NCI-H128 (cell line): ENCODE measurements around the gene TSPAN5.

Experiments used
- DNase-seq: peaks from one replicate; lab custom pipeline; 2025; ENCODE audit not compliant: unreplicated experiment; lab: John Stamatoyannopoulos, UW

TSPAN5 gene

DNA sequence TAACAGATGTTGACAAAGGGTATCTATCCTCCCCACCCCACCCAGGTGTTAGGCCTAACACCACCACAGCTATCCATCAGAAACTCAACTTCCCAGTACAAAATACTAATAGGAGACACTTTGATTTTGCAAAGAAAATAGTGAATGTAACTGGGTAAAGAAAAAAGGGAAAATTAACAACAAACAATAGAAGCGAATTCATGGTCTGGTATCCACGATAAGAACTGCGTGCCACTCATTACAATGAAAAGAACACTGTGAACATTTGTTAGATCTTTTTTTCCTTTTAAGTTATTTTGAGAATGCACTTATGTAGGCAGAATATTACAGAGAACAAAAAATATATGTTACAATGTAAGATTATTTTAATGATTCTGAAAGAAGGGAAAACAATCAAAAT lies 12.0 kb downstream of the TSPAN5 start:
- DNase-seq = no peak

DNA sequence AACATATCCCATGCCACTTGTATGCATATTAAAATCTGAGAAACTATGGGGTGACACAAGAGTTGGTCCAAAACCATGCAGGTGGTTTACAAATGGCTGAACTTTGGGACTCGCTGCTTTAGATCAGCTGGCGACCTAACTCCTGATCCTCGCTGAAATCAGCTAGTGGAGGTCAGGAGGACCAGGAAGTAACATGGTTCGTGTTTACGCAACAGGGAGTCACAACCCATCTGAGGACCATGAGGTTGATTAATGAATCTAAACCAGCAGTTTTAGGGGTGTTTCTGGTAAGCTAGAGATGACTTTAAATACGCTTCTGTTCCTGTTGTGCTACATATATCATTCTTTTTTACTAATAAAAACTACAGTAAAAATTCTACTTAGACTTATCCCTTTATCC lies 12.9 kb downstream of the TSPAN5 start:
- DNase-seq = no peak

DNA sequence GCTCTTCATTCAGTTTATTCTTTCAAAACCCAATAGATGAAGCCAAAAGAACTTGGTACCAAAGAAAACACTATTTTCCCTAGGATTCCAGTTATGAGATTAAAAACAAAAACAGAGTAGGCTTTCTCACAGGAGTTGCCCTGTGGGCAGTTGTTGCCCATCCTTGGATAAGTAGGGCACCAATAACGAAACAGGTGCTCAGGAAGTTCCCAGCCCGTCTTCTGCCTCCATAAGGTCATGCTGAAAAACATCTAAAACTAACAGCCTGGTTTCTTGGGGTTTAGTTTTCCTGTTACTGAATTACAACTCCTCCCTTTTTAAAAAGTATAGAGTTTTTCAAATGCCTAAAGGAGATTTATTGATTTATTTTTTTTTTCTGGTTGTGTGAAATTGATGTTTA lies 14.7 kb downstream of the TSPAN5 start:
- no peak for DNase-seq

DNA sequence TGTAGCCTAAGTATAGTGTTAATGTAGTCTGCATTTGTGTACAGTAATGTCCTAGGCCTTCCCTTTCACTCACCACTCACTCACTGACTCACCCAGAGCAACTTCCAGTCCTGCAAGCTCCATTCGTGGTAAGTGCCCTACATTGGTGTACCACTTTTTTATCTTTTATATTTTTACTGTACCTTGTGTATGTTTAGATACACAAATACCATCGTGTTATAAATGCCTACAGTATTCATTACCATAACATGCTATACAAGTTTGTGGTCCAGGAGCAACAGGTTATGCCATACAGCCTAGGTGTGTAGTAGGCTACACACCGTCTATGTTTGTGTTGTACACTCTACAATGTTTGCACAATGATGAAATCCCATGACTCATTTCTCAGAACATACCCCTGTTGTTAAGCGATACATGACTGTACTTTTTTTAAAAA lies 15.4 kb downstream of the TSPAN5 start:
- DNase-seq = no peak

DNA sequence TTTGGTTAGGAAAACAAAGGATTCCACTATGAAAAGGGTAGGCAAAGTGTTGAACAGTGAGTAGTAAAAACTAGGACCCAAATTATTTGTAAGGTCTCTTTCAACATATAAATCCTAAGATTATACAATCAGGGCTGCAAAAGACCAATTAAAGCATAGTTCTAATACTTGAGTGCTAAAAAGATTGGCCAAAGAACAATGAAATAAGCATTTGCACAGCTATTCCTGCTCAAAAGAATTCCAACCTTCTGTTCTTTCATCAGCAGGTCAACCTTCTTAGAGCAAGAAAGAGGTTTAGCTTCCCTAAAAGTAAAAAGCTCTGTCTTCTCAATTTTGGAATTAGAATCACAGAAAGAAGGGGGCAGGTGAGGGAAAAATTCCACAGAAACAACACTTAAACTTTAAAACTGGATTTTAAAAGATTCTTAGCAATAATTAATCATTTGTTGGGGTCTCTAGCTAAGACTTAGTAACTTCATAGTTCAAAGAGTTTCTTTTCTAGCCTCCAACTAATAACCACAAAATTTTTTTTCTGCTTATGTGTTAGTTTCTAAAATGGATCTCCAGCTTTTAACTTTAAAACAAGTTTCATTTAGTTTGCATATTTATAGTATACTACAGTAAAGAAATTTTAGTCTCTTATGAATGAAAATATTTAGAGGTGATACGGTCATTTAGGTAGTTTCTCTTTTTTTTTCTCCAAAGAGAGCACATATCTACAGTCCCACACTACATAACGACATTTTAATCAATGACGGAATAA lies 16.3 kb downstream of the TSPAN5 start:
- no peak for DNase-seq

DNA sequence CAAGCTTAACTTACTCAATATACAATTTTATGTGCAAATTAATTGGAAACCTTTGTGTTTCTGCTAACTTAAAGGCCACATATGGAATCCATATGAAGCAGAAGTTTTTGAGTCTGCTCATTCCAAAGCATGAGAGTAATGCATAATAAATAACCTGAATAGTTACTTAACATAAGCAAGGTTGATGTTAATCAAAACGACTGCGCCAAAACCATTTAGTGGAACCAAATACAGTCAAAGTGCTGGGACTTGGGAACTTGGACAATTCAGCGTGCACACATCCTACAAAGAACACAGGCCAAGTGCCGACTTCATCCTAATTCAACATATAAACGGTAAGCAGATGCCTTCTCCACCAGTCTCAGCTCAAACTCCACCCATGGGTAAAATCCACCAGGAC lies 17.0 kb downstream of the TSPAN5 start:
- no peak for DNase-seq

DNA sequence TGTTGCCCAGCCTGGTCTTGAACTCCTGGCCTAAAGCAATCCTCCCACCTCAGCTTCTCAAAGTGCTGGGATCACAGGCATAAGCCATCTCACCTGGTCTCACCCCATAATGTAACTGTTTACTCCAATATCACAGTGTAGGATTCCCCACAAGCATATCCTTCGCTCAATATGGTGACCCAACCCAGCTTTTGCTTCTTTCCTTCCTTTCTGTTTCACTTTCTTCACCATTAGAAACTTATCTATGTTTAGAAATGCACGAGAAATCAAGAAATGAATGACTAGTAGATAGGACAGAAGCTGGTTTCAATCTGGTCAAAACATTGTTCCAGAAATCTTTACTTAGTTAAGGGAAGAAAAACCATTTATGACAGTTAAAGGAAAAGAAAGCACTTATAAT lies 18.9 kb downstream of the TSPAN5 start:
- DNase-seq = no peak

DNA sequence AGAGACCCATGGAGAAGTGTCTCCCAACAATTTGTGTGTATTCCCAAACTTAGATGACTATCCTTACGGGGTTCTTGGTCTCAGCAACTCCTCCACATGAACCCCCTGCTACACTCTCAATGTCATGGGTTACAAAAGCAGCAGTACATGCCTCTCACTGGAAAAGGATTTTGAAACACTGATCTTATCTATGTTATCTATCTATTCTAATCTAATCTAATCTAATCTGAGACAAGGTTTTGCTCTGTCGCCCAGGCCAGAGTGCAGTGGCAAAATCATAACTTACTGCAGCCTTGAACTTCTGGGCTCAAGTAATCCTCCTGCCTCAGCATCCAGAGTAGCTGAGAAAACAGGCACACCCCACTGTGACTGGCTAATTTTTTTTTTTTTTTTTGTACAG lies 19.3 kb downstream of the TSPAN5 start:
- no peak for DNase-seq

DNA sequence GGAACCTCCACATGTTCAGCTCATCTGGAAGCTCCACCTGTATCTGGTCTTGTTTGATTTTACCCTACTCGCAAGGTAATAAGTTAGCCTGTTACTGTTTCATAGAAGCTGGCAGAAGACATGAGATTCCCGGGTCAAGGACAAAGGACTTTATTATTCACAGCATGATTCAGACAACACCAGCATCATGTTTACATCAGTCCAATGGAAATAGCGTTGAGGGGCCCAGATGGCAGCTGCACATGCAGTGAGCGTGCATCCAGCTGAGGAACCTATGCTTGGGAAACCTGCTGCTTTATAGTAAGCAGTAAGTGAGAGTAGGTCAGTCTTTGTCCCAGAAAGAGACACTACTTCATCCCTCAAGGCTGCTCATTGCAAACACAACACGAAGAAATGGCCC lies 19.8 kb downstream of the TSPAN5 start:
- DNase-seq = no peak

DNA sequence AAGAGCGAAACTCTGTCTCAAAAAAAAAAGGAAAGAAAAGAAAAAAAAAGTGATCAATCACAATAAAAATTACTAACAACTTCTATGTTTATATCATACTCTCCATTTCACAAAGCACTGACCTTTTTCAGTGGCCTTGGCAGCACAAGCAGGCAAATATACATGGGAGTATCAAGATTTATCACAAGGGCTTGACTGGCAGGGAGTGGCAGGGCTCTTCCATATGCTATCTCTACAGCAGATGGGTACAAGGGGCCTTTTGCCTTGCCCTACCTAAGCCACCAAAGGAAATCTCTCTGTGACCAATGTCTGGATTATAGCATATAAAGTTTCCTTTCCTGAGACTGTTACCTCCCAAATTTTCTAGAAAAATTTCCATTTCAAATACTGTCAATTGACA lies 24.4 kb downstream of the TSPAN5 start:
- DNase-seq = no peak

DNA sequence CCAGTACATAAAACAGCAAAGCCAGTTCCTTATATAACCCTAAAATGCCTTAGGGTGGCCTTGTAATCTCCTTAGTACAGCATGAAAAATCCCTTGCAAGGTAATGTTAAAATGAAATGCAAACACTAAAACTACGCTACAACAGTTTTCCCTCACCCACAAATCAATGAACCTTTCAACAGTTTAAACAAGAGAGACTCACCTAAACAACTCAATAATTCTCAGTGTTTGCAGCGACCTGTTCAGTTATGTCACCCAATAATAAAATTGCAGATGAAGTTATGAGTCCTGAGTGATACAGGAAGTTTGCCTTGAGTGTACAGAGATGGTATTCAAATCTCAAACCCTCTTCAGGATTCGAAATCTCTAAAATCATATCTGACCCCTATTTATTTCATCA lies 25.3 kb downstream of the TSPAN5 start:
- DNase-seq = no peak

DNA sequence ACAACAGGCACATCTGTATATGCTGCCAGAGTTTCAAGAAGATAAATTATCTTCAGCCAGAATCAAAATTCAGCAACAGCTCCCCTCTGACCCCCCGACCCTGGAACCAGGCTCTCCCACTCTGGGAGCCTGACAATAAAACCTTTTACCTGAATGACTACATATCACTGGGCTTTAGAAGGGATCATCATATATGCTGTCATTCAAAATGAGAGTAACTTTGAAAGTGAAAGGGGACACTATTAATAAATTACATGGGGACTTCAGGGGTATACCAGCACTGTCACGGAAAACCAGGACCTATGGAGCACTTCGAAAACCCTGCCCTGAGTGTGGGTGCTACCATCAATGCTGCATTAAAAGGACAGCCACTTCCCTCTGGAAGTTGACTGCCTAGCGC lies 26.2 kb downstream of the TSPAN5 start:
- no peak for DNase-seq

DNA sequence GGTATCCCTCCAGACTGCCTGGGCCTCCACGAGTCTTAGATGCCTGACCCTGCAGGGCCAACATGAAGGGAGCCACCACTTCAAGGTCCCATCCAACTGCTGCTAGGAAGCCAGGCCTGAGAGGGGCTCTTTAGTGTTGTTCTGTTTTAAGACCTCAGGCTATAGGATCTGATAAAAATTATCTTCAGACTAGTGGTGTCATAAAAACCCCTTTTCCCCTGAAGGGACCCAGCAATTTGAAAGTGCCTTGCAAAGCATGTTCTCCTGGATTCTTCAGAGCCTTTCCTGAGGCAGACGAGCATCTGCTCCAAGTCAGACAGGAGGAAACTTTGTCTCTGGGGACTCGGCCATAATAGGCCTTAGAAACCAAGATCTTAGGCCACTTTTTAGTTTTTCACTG lies 26.9 kb downstream of the TSPAN5 start:
- no peak for DNase-seq

DNA sequence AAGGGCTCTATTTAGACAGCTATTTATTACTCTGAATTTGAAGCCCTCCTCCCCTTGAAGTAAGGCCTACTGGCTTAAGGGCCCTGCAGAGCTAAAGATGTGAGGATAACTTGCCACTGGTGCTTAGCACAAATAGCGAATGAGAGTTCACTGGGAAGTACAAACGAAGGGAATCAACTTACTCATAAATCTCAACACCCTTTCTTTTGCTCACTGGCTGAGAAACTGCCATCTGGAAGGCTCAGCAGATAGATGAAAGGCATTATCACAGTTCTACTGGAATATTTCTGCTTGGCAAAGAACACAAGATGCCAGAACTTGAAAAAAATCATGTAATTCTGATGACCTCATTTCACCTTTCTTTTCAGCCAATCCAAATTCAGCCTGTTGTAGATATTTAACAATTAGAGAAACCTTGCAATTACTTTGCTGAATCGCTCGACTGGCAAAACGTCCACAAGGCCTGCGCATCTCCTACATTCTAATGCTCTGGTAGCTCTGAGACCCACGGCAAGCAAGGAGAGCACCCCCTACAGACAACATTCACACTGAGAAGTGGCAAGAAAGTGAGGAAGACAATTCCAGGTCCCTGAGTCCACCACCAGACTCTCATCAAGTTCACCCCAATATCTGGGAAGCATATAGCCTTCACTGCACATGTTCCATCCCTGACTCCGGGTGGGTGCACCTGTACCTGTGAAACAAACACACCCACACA lies 27.5 kb downstream of the TSPAN5 start:
- no peak for DNase-seq

DNA sequence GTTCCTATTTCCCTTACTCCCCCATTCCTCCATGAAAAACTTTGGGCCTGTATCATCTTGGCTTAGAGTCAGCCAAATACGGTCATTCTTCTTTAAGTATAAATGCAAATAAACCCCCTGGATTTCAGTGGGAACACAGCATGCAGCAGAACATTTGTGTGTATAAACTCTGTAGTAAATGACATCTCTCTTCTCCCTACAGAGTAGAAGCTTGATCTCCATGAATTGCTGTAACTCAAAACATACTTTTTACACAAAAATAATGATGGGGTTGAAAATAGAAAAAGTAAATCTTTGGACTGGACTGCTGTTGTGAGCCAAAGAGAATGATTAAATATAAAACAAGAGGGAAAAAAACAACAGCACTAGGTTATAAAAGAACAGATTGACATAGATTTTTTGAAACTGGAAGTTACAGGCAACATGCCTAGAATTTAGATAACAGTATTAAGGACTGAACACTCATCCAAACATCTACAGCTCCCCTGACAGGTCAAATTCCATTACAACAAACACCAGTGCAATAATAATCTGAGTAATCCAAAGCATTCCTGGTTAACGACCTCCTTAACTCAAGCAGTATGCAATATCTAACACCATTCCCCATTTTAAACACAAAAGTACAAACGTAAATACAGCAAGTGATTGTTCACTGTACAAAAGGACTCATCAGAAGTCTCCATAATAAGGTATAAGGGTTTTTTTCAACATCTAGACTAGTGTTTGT lies 30.7 kb downstream of the TSPAN5 start:
- no peak for DNase-seq

DNA sequence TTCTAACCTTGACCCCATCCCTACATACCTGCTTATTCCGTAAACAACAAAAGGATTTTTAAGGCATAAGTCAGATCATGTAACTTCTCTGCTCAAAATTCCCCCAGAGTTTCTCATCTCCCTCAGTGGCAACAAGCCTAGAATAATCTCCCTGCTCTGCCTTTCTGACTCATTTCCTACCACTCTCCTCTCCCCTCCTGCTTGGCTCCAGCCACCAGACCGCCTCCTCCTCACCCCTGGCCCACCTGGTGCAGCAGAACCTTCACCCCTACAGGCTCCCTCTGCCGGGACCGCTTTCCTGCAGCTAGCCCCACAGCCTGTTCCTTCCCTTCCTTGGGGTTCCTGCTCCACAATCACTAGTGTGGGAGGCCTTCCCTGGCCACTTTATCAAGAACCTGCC lies 32.1 kb downstream of the TSPAN5 start:
- DNase-seq = no peak

DNA sequence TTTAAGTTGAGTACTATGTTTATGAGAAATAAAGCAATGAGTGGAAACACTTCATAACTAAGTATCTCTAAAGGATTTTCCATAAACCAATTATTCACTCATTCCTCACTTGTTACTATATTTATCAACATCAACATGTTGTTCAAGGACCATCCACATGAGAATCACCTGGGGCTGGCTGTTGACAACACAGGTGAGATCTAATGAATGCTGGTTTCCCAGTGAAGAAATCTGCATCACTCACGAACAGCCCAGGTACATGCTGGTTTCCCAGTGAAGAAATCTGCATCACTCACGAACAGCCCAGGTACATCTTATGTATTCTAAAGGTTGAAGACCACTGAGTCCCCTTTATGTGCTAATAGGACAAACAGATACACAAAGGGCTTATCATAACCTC lies 32.5 kb downstream of the TSPAN5 start:
- DNase-seq = no peak

DNA sequence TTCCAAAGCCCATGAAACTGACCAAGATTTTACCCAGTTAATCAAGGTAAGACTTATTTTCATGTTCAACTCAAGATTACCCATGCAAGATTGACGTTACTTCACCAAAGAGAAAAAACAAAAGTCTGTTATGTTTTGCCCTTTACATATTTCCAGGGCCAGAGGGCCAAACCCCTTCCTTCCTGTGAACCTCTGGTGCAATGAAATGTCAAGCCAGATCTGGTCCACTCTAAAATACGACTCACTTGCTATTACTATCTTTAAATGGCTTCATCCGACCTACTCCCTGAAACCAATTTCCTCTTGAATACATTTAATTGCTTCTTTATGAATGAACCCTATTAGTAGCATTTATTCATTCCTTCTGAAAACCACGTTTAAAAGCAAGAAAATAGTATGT lies 33.0 kb downstream of the TSPAN5 start:
- DNase-seq = no peak

DNA sequence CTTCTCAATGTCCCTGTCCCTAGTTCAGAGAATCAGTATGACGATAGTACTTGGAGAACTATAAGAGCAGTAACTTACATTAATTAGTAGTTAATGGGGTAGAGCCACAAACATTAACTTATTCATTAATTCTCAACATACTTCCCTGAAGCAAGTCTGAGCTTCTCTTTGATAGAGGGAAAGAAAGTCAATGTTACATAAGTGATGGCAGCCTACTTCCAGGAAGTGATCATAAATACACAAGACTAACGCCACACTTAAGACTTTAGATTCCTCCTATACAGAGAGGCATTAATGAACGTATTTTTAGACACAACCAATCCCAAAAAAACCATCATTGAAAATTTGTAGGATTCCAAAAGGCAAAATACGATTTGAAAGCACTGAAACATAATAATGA lies 33.8 kb downstream of the TSPAN5 start:
- no peak for DNase-seq

DNA sequence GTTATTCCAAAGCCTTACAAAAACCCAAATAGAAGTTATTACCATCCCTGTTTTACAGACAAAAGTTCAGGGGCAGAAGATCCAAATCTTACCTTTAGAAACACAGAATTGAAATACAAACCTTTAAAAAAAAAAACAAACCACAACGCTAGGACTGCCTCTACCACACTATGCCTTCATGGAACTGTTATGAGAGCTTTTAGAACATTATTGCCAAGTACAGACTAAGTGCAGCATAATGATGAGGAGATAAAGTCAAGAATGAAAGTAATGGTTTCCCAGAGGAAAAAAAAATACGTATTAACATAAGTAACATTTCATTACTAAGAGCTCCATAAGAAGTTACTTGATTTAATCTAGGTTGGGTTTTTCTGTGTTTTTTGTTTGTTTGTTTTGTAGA lies 34.3 kb downstream of the TSPAN5 start:
- DNase-seq = no peak

DNA sequence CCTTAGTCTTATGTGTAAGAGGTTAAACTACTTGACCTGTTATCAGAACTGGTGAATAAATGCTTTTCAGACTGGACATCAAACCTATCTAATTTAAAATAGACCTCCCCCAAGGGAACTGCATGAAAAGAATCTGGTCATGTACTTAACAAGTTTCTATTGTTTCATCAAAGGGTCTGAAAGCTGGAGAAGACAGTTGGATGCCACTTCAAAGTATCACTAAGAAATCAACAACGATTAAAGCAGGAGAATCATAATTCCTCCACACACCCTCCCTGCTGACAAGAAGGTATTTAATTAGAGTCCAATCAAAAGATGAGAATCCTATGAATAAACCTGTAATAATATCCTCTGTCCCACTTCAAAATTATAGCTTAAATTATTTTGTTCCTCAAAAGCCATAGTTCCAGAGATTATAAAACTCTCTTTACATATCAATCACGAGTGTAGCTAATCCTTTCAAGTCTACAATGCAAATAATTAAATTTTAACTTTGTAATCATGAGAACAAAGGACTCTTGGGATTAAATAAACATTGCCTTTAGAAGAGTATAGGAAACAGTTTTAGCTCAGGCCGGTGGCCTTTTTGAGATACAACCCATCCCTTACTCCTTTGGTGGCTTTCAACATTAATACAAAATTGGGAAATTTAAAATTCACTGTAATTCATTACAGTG lies 35.1 kb downstream of the TSPAN5 start:
- DNase-seq = no peak
